ENCODE results near the gene ANKRD9.
A peak's percentile ranks its signal among the peaks of the same experiment; 100 is the strongest.
"Not testable (repeated sequence)": the region's sequence is repeated elsewhere in the genome, so short reads cannot be mapped to it uniquely, and the experiment has no call there.

The ANKRD9 gene

DNA sequence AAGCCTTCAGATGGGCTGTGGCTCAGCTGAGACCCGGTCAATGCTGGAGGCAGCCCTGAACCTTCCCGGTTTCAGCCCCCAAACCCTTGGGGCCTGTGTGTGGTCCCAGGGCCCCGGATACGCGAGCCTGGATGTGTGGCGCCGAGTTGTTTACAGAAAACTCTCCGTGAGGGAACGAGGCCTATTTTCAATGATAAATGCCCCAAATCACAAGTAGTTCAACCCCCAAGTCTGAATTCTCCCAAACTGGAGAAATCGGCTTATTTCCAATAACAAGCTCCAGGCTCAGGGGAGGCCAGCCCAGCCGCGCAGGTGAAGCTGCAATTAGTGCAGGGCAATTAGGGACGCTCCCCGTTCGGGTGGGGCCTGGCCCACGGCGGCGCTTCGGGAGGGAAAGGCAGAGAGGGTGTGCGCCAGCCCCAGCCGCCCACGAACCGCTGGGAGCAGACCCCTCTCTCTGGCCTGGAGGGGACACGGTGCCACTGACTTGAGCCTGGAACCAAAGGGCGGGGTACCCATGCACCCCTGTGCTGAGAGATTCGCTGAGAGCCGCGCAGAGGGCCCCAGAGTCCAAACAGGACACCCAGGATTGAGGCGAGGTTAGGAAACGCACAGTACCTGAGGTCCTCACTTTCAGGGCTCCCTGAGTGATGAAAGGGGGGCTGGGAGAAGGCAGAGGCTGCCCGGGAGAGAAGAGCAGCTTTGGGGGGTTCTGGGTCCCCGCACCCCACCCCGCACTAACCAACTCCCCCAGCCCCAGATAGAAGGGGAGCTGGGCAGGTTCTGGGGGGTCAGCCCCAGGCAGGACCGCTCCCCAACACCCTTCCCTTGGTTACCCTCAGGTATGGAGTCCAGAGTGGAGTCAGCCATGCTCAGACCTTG lies 14.2 kb upstream of the ANKRD9 start:
- H3K4me3 ChIP-seq (ENCODE audit: control insufficient read depth in 1 of 7, extremely low read depth in 1 of 7, insufficient read depth in 4 of 7, low read depth in 2 of 7, low read length in 6 of 7) = peak overlapping the region in 6 of 7 experiments; percentile 26 to 89 (median 75)
- WGBS (ENCODE audit: insufficient coverage) = 63% methylated on average over 27 of the region's 34 CpGs
- H3K27ac ChIP-seq (ENCODE audit: insufficient read depth in 1 of 2, low read depth in 1 of 2, low read length in 2 of 2, poor library complexity in 1 of 2, severe bottlenecking in 2 of 2) = no peak overlapping the region
- no peaks in the 10 kb centered on the region for H3K9me3 ChIP-seq (ENCODE audit: control extremely low read depth in 1 of 5, control insufficient read depth in 4 of 5, insufficient read depth in 2 of 5, low read depth in 1 of 5, low read length in 4 of 5)
- CTCF ChIA-PET = interaction anchor here (0.8 to 3.1 kb wide), 18 partner anchors 10 to 175 kb away, joined by 3 to 13 read pairs (median 4); partner anchors contain the start of gene ANKRD9
- H3K27me3 ChIP-seq (replicated peaks in 2 of 5; ENCODE audit: control insufficient read depth in 4 of 5, insufficient read depth in 5 of 5, low read length in 4 of 5) = no peaks in the 10 kb centered on the region
- H3K4me1 ChIP-seq (ENCODE audit: control extremely low read depth in 1 of 4, control insufficient read depth in 4 of 4, insufficient read depth in 4 of 4, low read length in 3 of 4) = peaks cover 3 to 27% (median 22%) of the 10 kb centered on the region in 4 experiments
- POLR2A ChIA-PET = interaction anchor here (0.6 kb wide), 1 partner anchor 166 kb away, joined by 3 read pairs; no protein-coding TSS in a partner anchor
- no peaks in the 10 kb centered on the region for H3K36me3 ChIP-seq (ENCODE audit: control insufficient read depth in 4 of 4, insufficient read depth in 4 of 4, low read length in 3 of 4)
- no peak for DNase-seq

DNA sequence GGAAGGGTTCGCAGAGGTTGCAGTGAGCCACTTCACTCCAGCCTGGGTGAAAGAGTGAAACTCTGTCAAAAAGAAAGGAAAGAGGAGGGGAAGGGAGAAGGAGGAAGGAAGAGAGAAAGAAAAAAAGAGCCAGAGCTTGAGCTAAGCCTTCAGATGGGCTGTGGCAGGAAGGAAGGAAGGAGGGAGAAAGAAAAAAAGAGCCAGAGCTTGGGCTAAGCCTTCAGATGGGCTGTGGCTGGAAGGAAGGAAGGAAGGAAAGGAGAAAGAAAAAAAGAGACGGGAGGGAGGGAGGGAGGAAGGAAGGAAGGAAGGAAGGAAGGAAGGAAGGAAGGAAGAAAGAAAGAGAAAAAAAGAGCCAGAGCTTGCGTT lies 13.6 kb upstream of the ANKRD9 start:
- H3K27me3 ChIP-seq (replicated peaks in 2 of 5; ENCODE audit: control insufficient read depth in 4 of 5, insufficient read depth in 5 of 5, low read length in 4 of 5) = peaks cover 0 to 4% (median 0%) of the 10 kb centered on the region in 5 experiments
- no peaks in the 10 kb centered on the region for H3K9me3 ChIP-seq (ENCODE audit: control extremely low read depth in 1 of 5, control insufficient read depth in 4 of 5, insufficient read depth in 2 of 5, low read depth in 1 of 5, low read length in 4 of 5)
- ChIA-PET POLR2A (no interaction called here), CTCF (interaction anchor here (1.7 to 3.1 kb wide), 3 partner anchors 15 to 85 kb away, joined by 3 to 13 read pairs (median 10); no protein-coding TSS in a partner anchor)
- peak overlapping the region in 1 of 7 experiments; percentile 85 for H3K4me3 ChIP-seq (ENCODE audit: control insufficient read depth in 1 of 7, extremely low read depth in 1 of 7, insufficient read depth in 4 of 7, low read depth in 2 of 7, low read length in 6 of 7)
- H3K27ac ChIP-seq (ENCODE audit: insufficient read depth in 1 of 2, low read depth in 1 of 2, low read length in 2 of 2, poor library complexity in 1 of 2, severe bottlenecking in 2 of 2) = no peak overlapping the region
- H3K4me1 ChIP-seq (ENCODE audit: control extremely low read depth in 1 of 4, control insufficient read depth in 4 of 4, insufficient read depth in 4 of 4, low read length in 3 of 4) = peaks cover 3 to 27% (median 22%) of the 10 kb centered on the region in 4 experiments
- 32% methylated on average over 3 of the region's 3 CpGs for WGBS (ENCODE audit: insufficient coverage)
- DNase-seq = no peak
- no peaks in the 10 kb centered on the region for H3K36me3 ChIP-seq (ENCODE audit: control insufficient read depth in 4 of 4, insufficient read depth in 4 of 4, low read length in 3 of 4)

DNA sequence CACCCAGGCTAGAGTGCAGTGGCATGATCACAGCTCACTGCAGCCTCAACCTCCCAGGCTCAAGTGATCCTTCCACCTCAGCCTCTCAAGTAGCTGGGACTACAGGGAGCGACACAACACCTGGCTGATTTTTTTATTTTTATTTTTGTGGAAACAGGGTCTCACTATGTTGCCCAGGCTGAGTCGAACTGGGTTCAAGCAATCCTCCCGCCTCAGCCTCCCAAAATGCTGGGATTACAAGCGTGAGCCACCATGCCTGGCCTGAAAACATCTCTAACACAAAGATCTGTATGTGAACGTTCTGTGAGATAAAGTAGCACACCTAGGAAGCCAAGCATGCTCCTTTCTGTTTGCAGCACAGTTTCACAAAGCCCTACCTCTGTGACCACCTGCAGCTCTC lies 10.1 kb upstream of the ANKRD9 start:
- CTCF ChIA-PET = interaction anchor here (0.8 to 3.1 kb wide), 2 partner anchors 80 to 170 kb away, joined by 3 to 38 read pairs; no protein-coding TSS in a partner anchor
- H3K4me3 ChIP-seq (ENCODE audit: control insufficient read depth in 1 of 7, extremely low read depth in 1 of 7, insufficient read depth in 4 of 7, low read depth in 2 of 7, low read length in 6 of 7); DNase-seq; H3K36me3 ChIP-seq (ENCODE audit: control insufficient read depth in 4 of 4, insufficient read depth in 4 of 4, low read length in 3 of 4); H3K9me3 ChIP-seq (ENCODE audit: control extremely low read depth in 1 of 5, control insufficient read depth in 4 of 5, insufficient read depth in 2 of 5, low read depth in 1 of 5, low read length in 4 of 5); H3K27ac ChIP-seq (ENCODE audit: insufficient read depth in 1 of 2, low read depth in 1 of 2, low read length in 2 of 2, poor library complexity in 1 of 2, severe bottlenecking in 2 of 2); POLR2A ChIA-PET: not testable (repeated sequence)
- 97% methylated on average over 4 of the region's 5 CpGs for WGBS (ENCODE audit: insufficient coverage)
- Histone ChIP-seq H3K4me1 (ENCODE audit: control extremely low read depth in 1 of 4, control insufficient read depth in 4 of 4, insufficient read depth in 4 of 4, low read length in 3 of 4) (peaks cover 0 to 24% (median 23%) of the 10 kb centered on the region in 4 experiments), H3K27me3 (replicated peaks in 2 of 5; ENCODE audit: control insufficient read depth in 4 of 5, insufficient read depth in 5 of 5, low read length in 4 of 5) (peaks cover 0 to 11% (median 1%) of the 10 kb centered on the region in 5 experiments)

DNA sequence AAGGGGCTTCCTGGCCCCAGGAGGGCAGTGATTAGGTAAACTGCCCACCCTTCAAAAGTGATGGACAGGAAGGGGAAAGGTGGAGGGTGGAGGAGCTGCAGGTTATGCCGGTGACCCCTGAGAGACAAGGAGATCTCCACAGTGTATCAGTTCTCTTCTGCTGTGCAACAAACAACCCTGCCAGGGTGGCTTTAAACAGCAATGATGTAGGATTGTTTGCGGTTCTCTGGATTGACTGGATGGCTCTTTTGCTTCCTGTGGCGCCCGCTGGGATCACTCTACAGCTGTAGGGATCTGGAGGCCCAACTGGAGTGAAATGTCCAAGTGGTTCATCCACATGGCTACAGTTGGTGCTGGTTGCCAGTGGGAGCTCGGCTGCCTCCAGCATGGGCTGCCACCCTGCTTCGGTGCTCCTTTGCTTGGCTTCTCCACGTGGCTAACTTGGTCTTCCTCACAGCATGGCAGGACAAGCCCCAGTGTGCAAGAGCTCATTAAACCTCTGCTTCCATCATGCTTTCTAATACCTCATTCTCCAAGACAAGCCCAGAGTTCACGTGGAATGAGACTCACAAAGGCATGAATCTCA lies 8.6 kb upstream of the ANKRD9 start:
- peaks cover 0 to 12% (median 11%) of the 10 kb centered on the region in 4 experiments for H3K4me1 ChIP-seq (ENCODE audit: control extremely low read depth in 1 of 4, control insufficient read depth in 4 of 4, insufficient read depth in 4 of 4, low read length in 3 of 4)
- H3K4me3 ChIP-seq (ENCODE audit: control insufficient read depth in 1 of 7, extremely low read depth in 1 of 7, insufficient read depth in 4 of 7, low read depth in 2 of 7, low read length in 6 of 7) = no peak overlapping the region
- WGBS (ENCODE audit: insufficient coverage) = 91% methylated on average over 8 of the region's 8 CpGs
- no peaks in the 10 kb centered on the region for H3K9me3 ChIP-seq (ENCODE audit: control extremely low read depth in 1 of 5, control insufficient read depth in 4 of 5, insufficient read depth in 2 of 5, low read depth in 1 of 5, low read length in 4 of 5)
- POLR2A ChIA-PET = no interaction called here
- CTCF ChIA-PET = interaction anchor here (0.5 to 3.1 kb wide), 8 partner anchors 10 to 152 kb away, joined by 3 to 38 read pairs (median 3); no protein-coding TSS in a partner anchor
- no peaks in the 10 kb centered on the region for H3K36me3 ChIP-seq (ENCODE audit: control insufficient read depth in 4 of 4, insufficient read depth in 4 of 4, low read length in 3 of 4)
- peaks cover 0 to 11% (median 1%) of the 10 kb centered on the region in 5 experiments for H3K27me3 ChIP-seq (replicated peaks in 2 of 5; ENCODE audit: control insufficient read depth in 4 of 5, insufficient read depth in 5 of 5, low read length in 4 of 5)
- no peak for DNase-seq
- H3K27ac ChIP-seq (ENCODE audit: insufficient read depth in 1 of 2, low read depth in 1 of 2, low read length in 2 of 2, poor library complexity in 1 of 2, severe bottlenecking in 2 of 2) = no peak overlapping the region

DNA sequence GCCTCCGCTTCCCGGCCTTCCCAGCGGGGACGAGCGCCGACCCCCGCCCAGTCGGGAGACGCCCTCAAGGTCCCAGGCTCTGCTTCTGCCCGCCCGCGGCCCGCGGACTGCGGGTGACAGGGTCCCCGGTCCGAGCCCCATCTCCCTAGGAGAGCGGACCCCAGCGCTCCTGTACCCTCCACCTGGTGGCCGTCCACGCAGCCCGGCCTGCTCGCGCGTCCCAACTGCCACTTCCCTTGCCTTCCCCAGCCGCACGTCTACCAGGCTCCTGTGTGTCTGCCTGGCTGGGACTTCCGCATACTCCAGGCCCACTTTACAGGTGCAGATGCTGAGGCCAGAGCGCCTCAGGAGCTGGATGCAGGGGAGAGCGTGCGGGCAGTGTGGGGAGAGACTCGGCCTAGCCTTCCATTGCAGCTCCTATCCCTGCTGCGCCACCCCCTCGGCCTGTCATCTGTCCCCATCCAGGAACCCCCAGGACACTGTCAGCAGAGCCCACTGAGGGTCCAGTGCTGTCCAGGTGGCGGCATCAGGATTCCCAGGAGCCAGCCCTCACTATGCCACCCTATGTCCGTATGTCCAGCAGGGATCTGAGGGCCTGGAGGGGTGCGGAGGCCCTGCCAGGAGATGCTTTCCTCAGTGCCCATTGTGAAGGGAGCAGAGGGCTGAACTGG lies 8.0 kb upstream of the ANKRD9 start:
- ChIA-PET CTCF (interaction anchor here (0.5 to 3.1 kb wide), 6 partner anchors 9 to 153 kb away, joined by 3 to 38 read pairs (median 3); no protein-coding TSS in a partner anchor), POLR2A (no interaction called here)
- Histone ChIP-seq H3K9me3 (ENCODE audit: control extremely low read depth in 1 of 5, control insufficient read depth in 4 of 5, insufficient read depth in 2 of 5, low read depth in 1 of 5, low read length in 4 of 5) (no peaks in the 10 kb centered on the region), H3K4me3 (ENCODE audit: control insufficient read depth in 1 of 7, extremely low read depth in 1 of 7, insufficient read depth in 4 of 7, low read depth in 2 of 7, low read length in 6 of 7) (peak overlapping the region; percentile 18 to 81 (median 68)), H3K36me3 (ENCODE audit: control insufficient read depth in 4 of 4, insufficient read depth in 4 of 4, low read length in 3 of 4) (no peaks in the 10 kb centered on the region), H3K27ac (ENCODE audit: insufficient read depth in 1 of 2, low read depth in 1 of 2, low read length in 2 of 2, poor library complexity in 1 of 2, severe bottlenecking in 2 of 2) (no peak overlapping the region), H3K4me1 (ENCODE audit: control extremely low read depth in 1 of 4, control insufficient read depth in 4 of 4, insufficient read depth in 4 of 4, low read length in 3 of 4) (peaks cover 0 to 9% (median 9%) of the 10 kb centered on the region in 4 experiments), H3K27me3 (replicated peaks in 2 of 5; ENCODE audit: control insufficient read depth in 4 of 5, insufficient read depth in 5 of 5, low read length in 4 of 5) (peaks cover 0 to 11% (median 1%) of the 10 kb centered on the region in 5 experiments)
- 28% methylated on average over 31 of the region's 37 CpGs for WGBS (ENCODE audit: insufficient coverage)
- DNase-seq = peak in 1 of 3 donors; percentile 37

DNA sequence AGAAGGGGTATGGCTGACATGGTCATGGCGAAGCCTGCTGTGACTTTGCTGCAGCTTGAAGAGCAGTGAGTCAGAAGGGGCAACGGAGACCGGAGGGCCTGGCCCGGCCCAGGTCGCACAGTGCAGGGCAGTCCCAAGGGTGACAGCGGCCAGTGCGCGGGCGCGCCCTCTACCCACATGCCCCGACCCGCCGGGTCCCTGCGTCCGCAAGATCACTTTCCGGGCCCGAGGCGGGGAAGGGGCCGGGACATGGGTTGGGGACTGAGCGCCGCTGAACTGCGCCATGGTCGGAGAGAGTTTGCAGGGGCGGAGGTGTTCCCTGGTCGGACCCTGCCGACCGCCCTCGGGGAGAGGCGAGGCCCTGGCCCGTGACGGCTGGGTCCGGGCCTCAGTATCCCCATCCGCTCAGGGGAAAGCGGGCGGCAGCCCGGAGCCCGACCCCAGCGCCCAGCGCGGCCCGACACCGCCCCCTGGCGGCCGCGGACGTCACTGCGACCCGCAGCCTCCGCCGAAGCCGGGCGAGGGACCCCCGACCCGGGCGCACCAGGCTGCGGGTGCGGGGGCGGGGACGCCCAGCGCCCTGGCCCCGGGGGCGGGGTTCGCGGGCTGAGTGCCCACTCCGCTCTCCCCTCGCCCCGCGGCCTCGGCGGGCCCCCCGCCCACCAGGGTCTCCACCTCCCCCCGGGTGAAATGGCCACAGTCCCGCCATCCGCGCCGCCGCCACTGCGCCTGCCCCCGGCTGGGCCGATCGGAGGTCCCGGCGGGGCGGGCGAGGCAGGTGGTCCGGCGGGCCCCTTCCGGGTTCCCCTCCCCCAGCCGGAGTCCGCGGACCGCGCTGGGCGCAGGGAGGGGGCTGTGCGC lies 7.2 kb upstream of the ANKRD9 start:
- peak in 2 of 3 donors; percentile 54 to 57 for DNase-seq
- H3K4me1 ChIP-seq (ENCODE audit: control extremely low read depth in 1 of 4, control insufficient read depth in 4 of 4, insufficient read depth in 4 of 4, low read length in 3 of 4) = peaks cover 0 to 9% (median 9%) of the 10 kb centered on the region in 4 experiments
- no peaks in the 10 kb centered on the region for H3K36me3 ChIP-seq (ENCODE audit: control insufficient read depth in 4 of 4, insufficient read depth in 4 of 4, low read length in 3 of 4)
- H3K9me3 ChIP-seq (ENCODE audit: control extremely low read depth in 1 of 5, control insufficient read depth in 4 of 5, insufficient read depth in 2 of 5, low read depth in 1 of 5, low read length in 4 of 5) = no peaks in the 10 kb centered on the region
- H3K4me3 ChIP-seq (ENCODE audit: control insufficient read depth in 1 of 7, extremely low read depth in 1 of 7, insufficient read depth in 4 of 7, low read depth in 2 of 7, low read length in 6 of 7) = peak overlapping the region; percentile 18 to 81 (median 68)
- WGBS (ENCODE audit: insufficient coverage) = under 1% methylated on average over 83 of the region's 95 CpGs
- ChIA-PET POLR2A (interaction anchor here (0.6 kb wide), 1 partner anchor 78 kb away, joined by 3 read pairs; no protein-coding TSS in a partner anchor), CTCF (interaction anchor here (0.6 to 3.1 kb wide), 9 partner anchors 17 to 733 kb away, joined by 3 to 38 read pairs (median 4); no protein-coding TSS in a partner anchor)
- peaks cover 0 to 11% (median 1%) of the 10 kb centered on the region in 5 experiments for H3K27me3 ChIP-seq (replicated peaks in 2 of 5; ENCODE audit: control insufficient read depth in 4 of 5, insufficient read depth in 5 of 5, low read length in 4 of 5)
- no peak overlapping the region for H3K27ac ChIP-seq (ENCODE audit: insufficient read depth in 1 of 2, low read depth in 1 of 2, low read length in 2 of 2, poor library complexity in 1 of 2, severe bottlenecking in 2 of 2)
